ENCODE results near the gene SART1. TPM values are rescaled to one million over a fixed set of nuclear protein-coding genes. Genes with fewer than 3 reads are reported as not detected.

SART1 gene
- total and polyA plus RNA-seq, 4 donors, result 13.6 to 24.3 (median 15.1) TPM

DNA sequence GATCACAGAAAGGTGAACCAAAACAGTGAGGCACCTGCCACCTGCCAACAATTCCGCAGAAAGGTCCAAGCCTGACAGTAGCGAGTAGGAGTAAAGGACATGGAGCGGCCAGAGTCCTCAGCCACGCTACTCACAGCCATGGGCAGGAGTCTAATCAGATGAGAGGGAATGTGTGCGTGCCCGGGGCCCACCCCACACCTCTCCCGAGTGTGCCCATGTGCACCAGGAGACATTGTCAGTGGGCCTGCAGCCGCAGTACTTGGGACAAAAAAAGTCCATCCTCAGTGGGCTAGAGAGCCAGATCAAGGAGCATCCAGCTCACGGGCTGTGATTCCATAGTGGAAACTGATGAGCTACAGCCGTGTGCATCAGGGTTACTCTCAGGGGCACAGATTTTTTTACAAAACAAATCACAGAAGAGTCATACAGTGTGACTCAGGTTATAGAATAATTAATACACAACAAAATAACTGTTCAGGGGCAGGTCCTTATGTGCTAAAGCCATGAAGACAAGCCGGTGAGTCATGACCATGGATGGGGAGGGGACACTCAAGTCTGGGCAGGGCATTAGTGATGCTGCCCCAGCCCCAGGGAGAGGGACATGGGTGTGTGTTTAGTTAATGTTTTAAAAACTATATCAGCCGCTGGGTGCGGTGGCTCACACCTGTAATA is 12.0 kb downstream of the SART1 start:
- Histone ChIP-seq H3K9ac (ENCODE audit: low read depth in 1 of 2, low read length in 2 of 2) (no peak overlapping the region), H3K27me3 (ENCODE audit: control insufficient read depth in 4 of 4, insufficient read depth in 4 of 4, low read length in 3 of 4) (no peaks in the 10 kb centered on the region), H3K9me3 (ENCODE audit: control insufficient read depth in 4 of 4, low read length in 3 of 4) (no peaks in the 10 kb centered on the region), H3K36me3 (ENCODE audit: control insufficient read depth in 4 of 4, insufficient read depth in 3 of 4, low read depth in 1 of 4, low read length in 3 of 4) (peaks cover 12 to 50% (median 26%) of the 10 kb centered on the region in 4 donors), H3K4me3 (ENCODE audit: low read depth in 1 of 3, low read length in 3 of 3) (no peak overlapping the region), H3K27ac (ENCODE audit: low read depth in 1 of 2, low read length in 2 of 2) (no peak overlapping the region), H3K4me1 (ENCODE audit: control insufficient read depth in 4 of 4, insufficient read depth in 4 of 4, low read length in 3 of 4) (no peaks in the 10 kb centered on the region)
- TF ChIP-seq, protein P1, sequence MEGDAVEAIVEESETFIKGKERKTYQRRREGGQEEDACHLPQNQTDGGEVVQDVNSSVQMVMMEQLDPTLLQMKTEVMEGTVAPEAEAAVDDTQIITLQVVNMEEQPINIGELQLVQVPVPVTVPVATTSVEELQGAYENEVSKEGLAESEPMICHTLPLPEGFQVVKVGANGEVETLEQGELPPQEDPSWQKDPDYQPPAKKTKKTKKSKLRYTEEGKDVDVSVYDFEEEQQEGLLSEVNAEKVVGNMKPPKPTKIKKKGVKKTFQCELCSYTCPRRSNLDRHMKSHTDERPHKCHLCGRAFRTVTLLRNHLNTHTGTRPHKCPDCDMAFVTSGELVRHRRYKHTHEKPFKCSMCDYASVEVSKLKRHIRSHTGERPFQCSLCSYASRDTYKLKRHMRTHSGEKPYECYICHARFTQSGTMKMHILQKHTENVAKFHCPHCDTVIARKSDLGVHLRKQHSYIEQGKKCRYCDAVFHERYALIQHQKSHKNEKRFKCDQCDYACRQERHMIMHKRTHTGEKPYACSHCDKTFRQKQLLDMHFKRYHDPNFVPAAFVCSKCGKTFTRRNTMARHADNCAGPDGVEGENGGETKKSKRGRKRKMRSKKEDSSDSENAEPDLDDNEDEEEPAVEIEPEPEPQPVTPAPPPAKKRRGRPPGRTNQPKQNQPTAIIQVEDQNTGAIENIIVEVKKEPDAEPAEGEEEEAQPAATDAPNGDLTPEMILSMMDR (IDR thresholded peaks at IDR 0.05; ENCODE audit: low read depth, low read length, missing input control), result no peak
- no peak for TF ChIP-seq HNF4A (conservative IDR thresholded peaks at IDR 0.05)
- no peak for TF ChIP-seq HNF4G (IDR thresholded peaks at IDR 0.05)
- TF ChIP-seq, protein P2, sequence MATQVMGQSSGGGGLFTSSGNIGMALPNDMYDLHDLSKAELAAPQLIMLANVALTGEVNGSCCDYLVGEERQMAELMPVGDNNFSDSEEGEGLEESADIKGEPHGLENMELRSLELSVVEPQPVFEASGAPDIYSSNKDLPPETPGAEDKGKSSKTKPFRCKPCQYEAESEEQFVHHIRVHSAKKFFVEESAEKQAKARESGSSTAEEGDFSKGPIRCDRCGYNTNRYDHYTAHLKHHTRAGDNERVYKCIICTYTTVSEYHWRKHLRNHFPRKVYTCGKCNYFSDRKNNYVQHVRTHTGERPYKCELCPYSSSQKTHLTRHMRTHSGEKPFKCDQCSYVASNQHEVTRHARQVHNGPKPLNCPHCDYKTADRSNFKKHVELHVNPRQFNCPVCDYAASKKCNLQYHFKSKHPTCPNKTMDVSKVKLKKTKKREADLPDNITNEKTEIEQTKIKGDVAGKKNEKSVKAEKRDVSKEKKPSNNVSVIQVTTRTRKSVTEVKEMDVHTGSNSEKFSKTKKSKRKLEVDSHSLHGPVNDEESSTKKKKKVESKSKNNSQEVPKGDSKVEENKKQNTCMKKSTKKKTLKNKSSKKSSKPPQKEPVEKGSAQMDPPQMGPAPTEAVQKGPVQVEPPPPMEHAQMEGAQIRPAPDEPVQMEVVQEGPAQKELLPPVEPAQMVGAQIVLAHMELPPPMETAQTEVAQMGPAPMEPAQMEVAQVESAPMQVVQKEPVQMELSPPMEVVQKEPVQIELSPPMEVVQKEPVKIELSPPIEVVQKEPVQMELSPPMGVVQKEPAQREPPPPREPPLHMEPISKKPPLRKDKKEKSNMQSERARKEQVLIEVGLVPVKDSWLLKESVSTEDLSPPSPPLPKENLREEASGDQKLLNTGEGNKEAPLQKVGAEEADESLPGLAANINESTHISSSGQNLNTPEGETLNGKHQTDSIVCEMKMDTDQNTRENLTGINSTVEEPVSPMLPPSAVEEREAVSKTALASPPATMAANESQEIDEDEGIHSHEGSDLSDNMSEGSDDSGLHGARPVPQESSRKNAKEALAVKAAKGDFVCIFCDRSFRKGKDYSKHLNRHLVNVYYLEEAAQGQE (IDR thresholded peaks at IDR 0.05), result no peak
- WGBS, result 94% methylated on average over 13 of the region's 13 CpGs
- no peak for DNase-seq (ENCODE audit: low spot score)

DNA sequence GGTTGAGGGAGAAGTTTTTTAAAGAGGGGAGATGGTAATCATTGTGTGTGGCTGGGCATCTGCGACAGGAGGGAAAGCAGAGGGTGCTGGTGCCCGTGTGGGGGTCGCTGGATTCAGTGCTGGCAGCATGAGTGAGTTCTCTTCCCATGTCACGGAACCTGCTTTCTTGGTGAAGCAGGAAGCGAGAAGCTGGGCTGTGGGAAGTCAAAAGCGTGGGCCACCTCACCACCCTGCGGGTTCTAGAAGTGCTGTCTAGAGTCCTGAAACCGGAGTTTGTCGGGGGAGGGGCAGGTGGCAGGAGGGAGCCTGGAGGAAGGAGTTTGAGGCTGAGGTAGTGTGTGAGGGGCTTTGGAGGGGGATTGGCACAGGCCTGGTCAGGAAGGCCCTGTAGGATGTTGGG is 14.2 kb downstream of the SART1 start:
- TF ChIP-seq, protein P3, sequence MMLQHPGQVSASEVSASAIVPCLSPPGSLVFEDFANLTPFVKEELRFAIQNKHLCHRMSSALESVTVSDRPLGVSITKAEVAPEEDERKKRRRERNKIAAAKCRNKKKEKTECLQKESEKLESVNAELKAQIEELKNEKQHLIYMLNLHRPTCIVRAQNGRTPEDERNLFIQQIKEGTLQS (IDR thresholded peaks at IDR 0.05), result no peak
- TF ChIP-seq HNF4A (conservative IDR thresholded peaks at IDR 0.05) (no peak), EGR1 (IDR thresholded peaks at IDR 0.05; ENCODE audit: low read depth in 2 of 2) (no peak), FOXA2 (IDR thresholded peaks at IDR 0.05) (no peak), RXRA (IDR thresholded peaks at IDR 0.05) (no peak), RAD21 (IDR thresholded peaks at IDR 0.05) (no peak)
- Histone ChIP-seq H3K9me3 (ENCODE audit: control insufficient read depth in 4 of 4, low read length in 3 of 4) (no peaks in the 10 kb centered on the region), H3K27ac (ENCODE audit: low read depth in 1 of 2, low read length in 2 of 2) (no peak overlapping the region), H3K4me1 (ENCODE audit: control insufficient read depth in 4 of 4, insufficient read depth in 4 of 4, low read length in 3 of 4) (no peaks in the 10 kb centered on the region), H3K9ac (ENCODE audit: low read depth in 1 of 2, low read length in 2 of 2) (no peak overlapping the region), H3K27me3 (ENCODE audit: control insufficient read depth in 4 of 4, insufficient read depth in 4 of 4, low read length in 3 of 4) (no peaks in the 10 kb centered on the region), H3K4me3 (ENCODE audit: low read depth in 1 of 3, low read length in 3 of 3) (no peak overlapping the region), H3K36me3 (ENCODE audit: control insufficient read depth in 4 of 4, insufficient read depth in 3 of 4, low read depth in 1 of 4, low read length in 3 of 4) (peaks cover 16 to 45% (median 26%) of the 10 kb centered on the region in 4 donors)
- DNase-seq (ENCODE audit: low spot score), result no peak
- 95% methylated on average over 9 of the region's 9 CpGs for WGBS
